A673 (cell line): ENCODE measurements around the gene DAD1. TPM values are rescaled to one million over a fixed set of nuclear protein-coding genes. Genes with fewer than 3 reads are reported as not detected.

Experiments used
- BruUV-seq: library from RNA; stranded (reverse); fragments of 400-500 nt; replicated peaks from 2 replicates; lab custom pipeline; 2021; lab: Mats Ljungman, UMichigan
- CTCF ChIA-PET: fragments of 300-600 bp; sonication (Branson Sonifier 250); formaldehyde crosslinking; loops from one replicate; lab custom pipeline; 2022; ENCODE audit warnings: antibody characterized with exemption; lab: Charles Lee
- POLR2A ChIA-PET: fragments of 300-600 bp; sonication (Branson Sonifier 250); formaldehyde crosslinking; loops from one replicate; lab custom pipeline; 2022; ENCODE audit warnings: antibody characterized with exemption; ENCODE audit not compliant: low non-redundant PET; lab: Charles Lee
- DNase-seq: peaks from one replicate; pipeline ENCODE4 v3.0.0-alpha.2; 2015; ENCODE audit warnings: low spot score
- H3K27ac ChIP-seq: fragments of 200-600 bp; sonication (generic); 2 replicates; pipeline ENCODE4 v1.5.1; 2016; ENCODE audit warnings: mixed run types, low read depth, mild to moderate bottlenecking, mixed read lengths, antibody characterized with exemption, low read length; ENCODE audit not compliant: poor library complexity, severe bottlenecking
- H3K27me3 ChIP-seq: fragments of 200-600 bp; sonication (generic); replicated peaks from 2 replicates; pipeline ENCODE4 v1.6.1; 2017; ENCODE audit warnings: mixed run types, low read depth, mild to moderate bottlenecking, mixed read lengths, antibody characterized with exemption, low read length; ENCODE audit not compliant: insufficient read depth, poor library complexity
- H3K36me3 ChIP-seq: fragments of 200-600 bp; sonication (generic); 2 replicates; pipeline ENCODE4 v1.6.1; 2016; ENCODE audit warnings: mixed run types, mild to moderate bottlenecking, mixed read lengths, antibody characterized with exemption, low read length; ENCODE audit not compliant: insufficient read depth, poor library complexity, severe bottlenecking
- H3K4me1 ChIP-seq: fragments of 200-600 bp; sonication (generic); 2 replicates; pipeline ENCODE4 v1.6.1; 2017; ENCODE audit warnings: mixed run types, mild to moderate bottlenecking, mixed read lengths, antibody characterized with exemption, low read length; ENCODE audit not compliant: insufficient read depth, poor library complexity, severe bottlenecking
- H3K4me3 ChIP-seq: fragments of 200-600 bp; sonication (generic); 2 replicates; pipeline ENCODE4 v1.5.1; 2016; ENCODE audit warnings: low read depth, mixed run types, mild to moderate bottlenecking, mixed read lengths, low read length; ENCODE audit not compliant: poor library complexity, severe bottlenecking
- H3K9me3 ChIP-seq: fragments of 200-600 bp; sonication (generic); 2 replicates; pipeline ENCODE4 v1.6.1; 2016; ENCODE audit warnings: mixed run types, low read depth, mild to moderate bottlenecking, mixed read lengths, antibody characterized with exemption, low read length; ENCODE audit not compliant: poor library complexity, severe bottlenecking
- CTCF ChIP-seq: fragments of 300-800, 200-600 bp; sonication (generic); conservative IDR thresholded peaks from 2 replicates; pipeline ENCODE4 v1.5.1; 2017; ENCODE audit warnings: low read depth, mild to moderate bottlenecking, antibody characterized with exemption, low read length, moderate library complexity, mixed read lengths
- EZH2 ChIP-seq: fragments of 200-600 bp; sonication (generic); IDR thresholded peaks from 2 replicates; pipeline ENCODE4 v1.6.1; 2017; ENCODE audit warnings: borderline replicate concordance, low read depth, mild to moderate bottlenecking, mixed read lengths, antibody characterized with exemption, low read length; ENCODE audit not compliant: poor library complexity, severe bottlenecking
- intact Hi-C: fragments of 100-400 bp; cut with micrococcal nuclease; formaldehyde crosslinking; loops from one replicate; pipeline ENCODE4 v1.10.0; 2022; ENCODE audit not compliant: unreplicated experiment
- total RNA-seq: library from RNA; stranded (reverse); gene quantifications from 2 replicates; pipeline ENCODE4 v1.2.3, GENCODE V29; 2021

DAD1 gene
- total RNA-seq, 1 experiment from 2014 or later: 261 TPM

GRCh38 chr14:22524784-22525161 is 64.3 kb downstream of the DAD1 start:
- intact Hi-C loops: no loop called here
- ChIA-PET CTCF (interaction anchor here (0.6 kb wide), 1 partner anchor 39 kb away, joined by 4 read pairs; no protein-coding TSS in a partner anchor), POLR2A (no interaction called here)

GRCh38 chr14:22524115-22524783 is 64.8 kb downstream of the DAD1 start:
- BruUV-seq: no TSS peak
- no peaks in the 10 kb centered on the region for H3K36me3 ChIP-seq
- H3K27me3 ChIP-seq: no peaks in the 10 kb centered on the region
- H3K27ac ChIP-seq: no peak overlapping the region
- intact Hi-C loops: no loop called here
- ChIA-PET CTCF (interaction anchor here (0.6 kb wide), 1 partner anchor 39 kb away, joined by 4 read pairs; no protein-coding TSS in a partner anchor), POLR2A (no interaction called here)
- H3K4me3 ChIP-seq: no peak overlapping the region
- no peaks in the 10 kb centered on the region for H3K9me3 ChIP-seq
- no peak for DNase-seq
- H3K4me1 ChIP-seq: peaks cover 43% of the 10 kb centered on the region
- TF ChIP-seq EZH2 (no peak), CTCF (no peak)

More at GRCh38 chr14:22524784-22525161, 64.3 kb downstream of the DAD1 start:
- no peak for TF ChIP-seq CTCF
- TF ChIP-seq EZH2: no peak
- peaks cover 38% of the 10 kb centered on the region for H3K4me1 ChIP-seq
- DNase-seq: no peak
- H3K9me3 ChIP-seq: no peaks in the 10 kb centered on the region
- BruUV-seq: no TSS peak
- no peak overlapping the region for H3K27ac ChIP-seq
- H3K36me3 ChIP-seq: no peaks in the 10 kb centered on the region
- H3K27me3 ChIP-seq: no peaks in the 10 kb centered on the region
- H3K4me3 ChIP-seq: no peak overlapping the region

GRCh38 chr14:22523283-22523682 is 65.7 kb downstream of the DAD1 start:
- Histone ChIP-seq H3K36me3 (no peaks in the 10 kb centered on the region), H3K9me3 (no peaks in the 10 kb centered on the region), H3K27me3 (no peaks in the 10 kb centered on the region), H3K4me3 (no peak overlapping the region), H3K27ac (peak overlapping the region; percentile 83), H3K4me1 (peaks cover 52% of the 10 kb centered on the region)
- no peak for TF ChIP-seq CTCF
- TF ChIP-seq EZH2: no peak
- intact Hi-C loops: no loop called here
- ChIA-PET POLR2A (no interaction called here), CTCF (no interaction called here)
- BruUV-seq: no TSS peak
- DNase-seq: no peak
